NCI-H2081 treated with DMSO at 0.1 percent for 48 hours (cell line): ENCODE results near the gene AIFM3.
A peak's percentile ranks its signal among the peaks of the same experiment; 100 is the strongest.

Source experiments
- DNase-seq: peaks from one replicate; lab custom pipeline; 2025; lab: John Stamatoyannopoulos, UW

The AIFM3 gene

DNA sequence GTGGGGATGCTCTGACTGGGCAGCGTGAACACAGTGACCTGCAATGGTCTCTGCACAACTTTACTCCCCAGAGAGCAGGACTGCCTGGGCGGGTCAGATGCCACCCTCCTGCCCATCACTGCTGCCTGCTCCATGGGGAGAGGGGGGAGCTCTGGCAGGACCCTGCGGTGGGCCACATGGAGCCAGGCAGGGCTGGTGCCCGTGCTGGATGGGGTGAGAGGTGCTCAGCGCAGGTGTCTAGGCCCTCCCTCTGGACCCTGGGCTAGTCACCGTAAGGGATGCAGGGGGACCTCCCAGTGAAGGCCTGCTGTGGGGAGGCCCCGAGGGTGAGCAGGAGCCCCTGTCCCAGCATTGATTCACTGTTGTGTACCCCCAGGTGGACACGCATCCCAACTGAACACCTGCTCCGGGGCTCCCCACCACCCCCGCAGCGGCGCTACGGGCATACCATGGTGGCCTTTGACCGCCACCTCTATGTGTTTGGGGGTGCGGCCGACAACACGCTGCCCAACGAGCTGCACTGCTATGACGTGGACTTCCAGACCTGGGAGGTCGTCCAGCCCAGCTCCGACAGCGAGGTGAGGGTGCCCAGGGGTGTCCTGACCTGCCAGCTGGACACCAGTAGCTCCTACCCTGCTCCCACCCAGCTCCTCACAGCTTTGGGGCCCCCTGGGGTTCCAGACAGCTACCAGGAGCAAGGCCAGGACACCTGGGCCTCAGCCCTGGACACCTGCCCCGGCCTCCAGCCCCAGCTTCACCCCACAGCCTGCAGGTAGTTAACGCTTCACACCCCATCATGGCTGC, 24.4 kb downstream of the AIFM3 start:
- DNase-seq, result no peak

DNA sequence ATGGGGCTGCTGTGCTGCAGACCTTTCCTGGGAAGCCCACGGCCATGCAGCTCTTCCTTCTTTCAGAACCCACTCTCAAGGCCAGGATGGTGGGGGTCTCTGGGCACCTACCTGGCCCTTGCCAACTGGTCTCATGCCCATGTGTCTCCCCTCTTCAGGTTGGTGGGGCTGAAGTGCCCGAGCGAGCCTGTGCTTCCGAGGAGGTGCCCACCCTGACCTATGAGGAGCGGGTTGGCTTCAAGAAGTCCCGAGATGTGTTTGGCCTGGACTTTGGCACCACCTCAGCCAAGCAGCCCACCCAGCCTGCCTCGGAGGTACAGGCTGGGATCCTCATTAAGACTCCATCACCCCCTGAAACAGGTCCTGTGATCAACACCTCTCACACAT, 25.0 kb downstream of the AIFM3 start:
- DNase-seq, result no peak

DNA sequence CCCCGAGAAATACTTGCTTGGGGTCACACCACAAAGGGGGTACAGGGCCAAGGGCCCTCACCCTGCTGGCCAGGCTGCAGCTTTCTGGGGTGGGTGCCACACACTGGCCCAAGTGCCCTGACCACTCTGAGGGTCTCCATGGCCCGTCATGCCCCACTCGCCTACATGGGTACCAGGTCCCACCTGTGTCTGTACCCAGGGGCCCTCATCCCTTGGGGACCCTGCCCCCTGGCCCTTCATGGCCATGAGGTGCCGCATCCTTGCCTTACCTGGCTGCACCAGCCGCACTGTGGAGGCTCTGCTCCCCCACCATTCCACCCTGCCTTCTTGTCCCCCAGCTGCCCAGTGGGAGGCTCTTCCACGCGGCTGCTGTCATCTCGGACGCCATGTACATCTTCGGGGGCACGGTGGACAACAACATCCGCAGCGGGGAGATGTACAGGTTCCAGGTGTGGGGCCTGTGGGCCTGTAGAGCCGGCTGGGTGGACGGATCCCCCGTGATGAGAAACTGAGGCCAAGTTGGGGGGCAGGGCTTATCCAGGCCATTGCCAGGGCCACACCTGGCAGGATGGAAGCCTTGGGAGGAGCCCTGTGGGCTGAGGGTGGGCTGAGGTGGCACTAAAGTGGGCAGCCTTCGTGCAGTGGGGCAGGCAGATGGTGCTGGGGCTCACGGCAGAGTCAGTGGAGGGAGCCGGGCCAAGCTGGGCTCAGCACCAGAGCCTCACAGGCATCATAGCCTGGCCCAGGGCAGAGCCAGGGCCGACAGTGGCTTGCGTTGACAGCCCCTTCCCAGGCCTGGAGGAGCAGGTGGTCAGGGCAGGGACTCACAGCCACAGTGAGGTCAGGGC, 25.6 kb downstream of the AIFM3 start:
- DNase-seq, result no peak

DNA sequence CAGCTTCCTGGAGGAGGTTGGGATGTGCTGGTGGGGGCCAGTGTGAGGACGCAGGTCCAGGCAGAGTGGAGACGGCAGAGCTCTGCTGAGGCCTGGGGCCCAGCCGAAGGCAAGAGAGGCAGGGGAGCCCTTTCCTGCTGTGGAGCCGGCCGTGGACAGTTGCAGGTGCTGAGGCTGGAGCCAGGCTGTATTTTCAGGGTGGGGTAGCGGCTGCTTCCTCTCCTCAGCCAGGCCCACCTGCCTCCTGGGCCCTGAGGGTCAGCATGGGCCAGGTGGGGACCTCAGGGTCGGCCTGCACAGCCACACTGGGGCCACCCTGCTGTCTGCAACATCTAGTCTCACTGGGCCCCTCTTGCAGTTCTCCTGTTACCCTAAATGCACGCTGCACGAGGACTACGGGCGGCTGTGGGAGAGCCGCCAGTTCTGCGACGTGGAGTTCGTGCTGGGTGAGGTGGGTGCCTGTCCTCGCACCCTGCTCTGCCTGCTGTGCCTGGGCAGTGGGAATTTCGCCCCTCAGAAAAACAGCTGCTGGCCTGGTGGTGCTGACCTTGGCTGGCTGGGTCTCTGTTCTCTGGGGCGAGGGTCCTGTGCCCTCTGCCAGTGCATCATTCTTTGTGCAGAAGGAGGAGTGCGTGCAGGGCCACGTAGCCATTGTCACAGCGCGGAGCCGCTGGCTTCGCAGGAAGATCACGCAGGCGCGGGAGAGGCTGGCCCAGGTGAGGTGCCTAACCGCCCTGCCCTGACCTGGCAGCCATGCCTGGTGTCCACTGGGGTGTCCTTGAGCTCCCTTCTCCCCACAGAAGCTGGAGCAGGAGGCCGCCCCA, 26.5 kb downstream of the AIFM3 start:
- no peak for DNase-seq

DNA sequence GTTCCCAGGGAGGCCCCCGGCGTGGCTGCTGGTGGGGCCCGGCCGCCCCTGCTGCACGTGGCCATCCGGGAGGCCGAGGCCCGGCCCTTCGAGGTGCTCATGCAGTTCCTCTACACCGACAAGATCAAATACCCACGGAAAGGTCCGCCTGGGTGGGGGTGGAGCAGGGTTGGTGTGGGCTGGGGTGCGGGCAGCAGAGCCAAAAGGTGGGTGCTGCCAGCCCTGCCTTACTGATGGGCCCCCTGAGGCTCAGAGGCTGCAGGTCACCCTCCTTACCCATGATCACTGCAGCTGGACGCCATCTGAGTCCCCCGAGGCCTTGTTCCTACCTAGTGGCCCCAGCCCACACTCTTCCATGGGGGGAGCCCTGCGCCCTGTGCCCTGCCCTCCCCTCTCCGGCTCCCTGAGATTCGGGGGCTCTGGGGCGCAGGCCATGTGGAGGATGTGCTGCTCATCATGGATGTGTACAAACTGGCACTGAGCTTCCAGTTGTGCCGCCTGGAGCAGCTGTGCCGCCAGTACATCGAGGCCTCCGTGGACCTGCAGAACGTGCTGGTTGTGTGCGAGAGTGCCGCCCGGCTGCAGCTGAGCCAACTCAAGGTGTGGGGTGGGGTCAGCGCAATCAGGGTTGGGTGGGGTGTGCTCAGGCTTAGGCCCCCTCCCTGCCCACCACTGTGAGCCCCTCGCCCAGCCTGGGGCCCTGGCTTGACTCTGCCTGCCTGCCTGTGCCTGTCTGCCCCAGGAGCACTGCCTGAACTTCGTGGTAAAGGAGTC, 27.3 kb downstream of the AIFM3 start:
- no peak for DNase-seq

DNA sequence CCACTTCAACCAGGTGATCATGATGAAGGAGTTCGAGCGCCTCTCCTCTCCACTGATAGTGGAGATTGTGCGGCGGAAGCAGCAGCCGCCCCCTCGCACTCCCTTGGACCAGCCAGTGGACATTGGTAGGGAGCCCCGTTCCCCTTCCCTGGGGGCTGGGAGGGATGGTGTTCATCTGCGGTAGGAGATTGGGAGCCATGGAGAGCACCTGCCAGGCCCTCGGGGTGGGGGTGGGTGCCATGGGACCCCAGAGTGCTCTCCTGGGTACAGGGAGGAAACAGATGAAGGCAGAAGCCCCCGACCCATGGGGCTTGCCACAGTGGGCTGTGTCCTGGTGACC, 27.8 kb downstream of the AIFM3 start:
- no peak for DNase-seq

DNA sequence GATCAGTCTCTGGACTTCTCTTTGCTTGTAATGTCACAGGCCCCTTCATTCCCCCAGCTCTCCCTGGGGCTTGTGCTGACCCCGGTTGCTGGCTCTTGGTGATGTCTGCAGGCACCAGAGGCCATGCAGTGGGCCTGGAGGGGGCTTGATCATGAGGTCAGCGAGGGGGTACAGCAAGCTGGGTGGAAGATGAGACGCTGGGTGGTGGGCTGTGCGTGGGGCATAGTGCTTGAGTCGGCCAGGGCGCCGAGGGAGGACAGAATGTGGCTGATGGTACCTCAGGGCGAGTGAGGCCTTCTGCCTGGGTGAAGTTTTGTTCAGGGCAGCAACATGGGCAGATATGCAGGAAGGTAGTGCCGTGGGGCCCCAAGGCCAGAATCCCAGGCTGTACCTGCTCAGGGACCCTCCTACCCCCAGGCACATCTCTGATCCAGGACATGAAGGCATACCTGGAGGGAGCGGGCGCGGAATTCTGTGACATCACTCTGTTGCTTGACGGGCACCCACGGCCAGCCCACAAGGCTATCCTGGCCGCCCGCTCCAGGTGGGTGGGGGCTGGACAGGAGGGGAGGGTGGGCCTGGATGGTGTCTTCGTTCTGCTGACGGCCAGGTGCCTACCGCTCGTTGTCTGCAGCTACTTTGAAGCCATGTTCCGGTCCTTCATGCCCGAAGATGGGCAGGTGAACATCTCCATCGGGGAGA, 28.4 kb downstream of the AIFM3 start:
- DNase-seq, result no peak

DNA sequence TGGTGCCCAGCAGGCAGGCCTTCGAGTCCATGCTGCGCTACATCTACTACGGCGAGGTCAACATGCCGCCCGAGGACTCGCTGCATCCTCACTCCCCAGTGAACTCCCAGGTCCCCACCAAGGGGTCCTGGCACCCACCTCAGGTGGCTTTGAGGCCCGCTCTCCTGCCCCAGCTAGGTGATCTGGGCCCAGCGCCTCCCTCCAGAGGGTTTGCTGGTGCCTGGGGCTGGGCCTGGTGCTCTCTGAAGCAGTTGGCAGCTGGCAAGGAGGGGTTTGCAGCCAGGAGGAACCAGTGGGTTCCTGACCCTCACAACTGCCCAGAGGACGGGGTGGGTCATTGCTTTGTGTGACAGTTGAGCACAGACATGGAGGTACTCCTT, 29.0 kb downstream of the AIFM3 start:
- no peak for DNase-seq

DNA sequence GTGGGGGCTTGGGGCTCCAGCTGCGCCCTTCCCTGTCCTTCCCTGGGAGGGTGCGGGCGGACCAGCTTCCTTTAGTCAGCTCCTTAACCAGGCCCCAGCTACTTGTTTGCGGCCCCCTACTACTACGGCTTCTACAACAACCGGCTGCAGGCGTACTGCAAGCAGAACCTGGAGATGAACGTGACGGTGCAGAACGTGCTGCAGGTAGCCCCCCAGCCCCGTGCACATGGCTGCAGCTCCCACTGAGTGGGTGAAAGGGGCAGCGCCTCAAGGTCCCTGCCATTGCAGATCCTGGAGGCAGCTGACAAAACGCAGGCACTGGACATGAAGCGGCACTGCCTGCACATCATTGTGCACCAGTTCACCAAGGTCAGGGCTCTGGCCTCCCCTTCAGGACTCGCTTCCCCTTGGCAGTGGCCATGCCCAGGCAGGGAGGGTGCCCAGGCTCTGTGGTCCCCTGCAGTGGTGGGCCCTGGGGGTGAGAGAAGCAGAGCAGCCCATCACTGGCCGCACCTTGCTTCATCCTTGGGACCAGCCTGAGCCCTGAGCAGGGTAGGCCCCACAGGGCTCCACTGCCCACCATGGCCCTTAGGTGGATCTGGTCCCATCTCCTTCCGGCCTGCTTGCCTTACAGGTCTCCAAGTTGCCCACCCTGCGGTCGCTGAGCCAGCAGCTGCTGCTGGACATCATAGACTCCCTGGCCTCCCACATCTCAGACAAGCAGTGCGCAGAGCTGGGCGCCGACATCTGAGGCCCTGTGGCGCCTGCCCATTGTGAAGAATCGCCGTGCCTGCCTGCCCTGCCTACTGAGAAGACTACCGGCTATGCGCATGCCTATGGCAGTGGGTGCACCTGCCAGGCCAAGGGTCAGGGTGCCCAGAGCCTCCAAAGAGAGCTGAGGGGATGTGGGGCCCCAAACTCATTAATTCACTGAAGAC, 29.8 kb downstream of the AIFM3 start:
- no peak for DNase-seq

DNA sequence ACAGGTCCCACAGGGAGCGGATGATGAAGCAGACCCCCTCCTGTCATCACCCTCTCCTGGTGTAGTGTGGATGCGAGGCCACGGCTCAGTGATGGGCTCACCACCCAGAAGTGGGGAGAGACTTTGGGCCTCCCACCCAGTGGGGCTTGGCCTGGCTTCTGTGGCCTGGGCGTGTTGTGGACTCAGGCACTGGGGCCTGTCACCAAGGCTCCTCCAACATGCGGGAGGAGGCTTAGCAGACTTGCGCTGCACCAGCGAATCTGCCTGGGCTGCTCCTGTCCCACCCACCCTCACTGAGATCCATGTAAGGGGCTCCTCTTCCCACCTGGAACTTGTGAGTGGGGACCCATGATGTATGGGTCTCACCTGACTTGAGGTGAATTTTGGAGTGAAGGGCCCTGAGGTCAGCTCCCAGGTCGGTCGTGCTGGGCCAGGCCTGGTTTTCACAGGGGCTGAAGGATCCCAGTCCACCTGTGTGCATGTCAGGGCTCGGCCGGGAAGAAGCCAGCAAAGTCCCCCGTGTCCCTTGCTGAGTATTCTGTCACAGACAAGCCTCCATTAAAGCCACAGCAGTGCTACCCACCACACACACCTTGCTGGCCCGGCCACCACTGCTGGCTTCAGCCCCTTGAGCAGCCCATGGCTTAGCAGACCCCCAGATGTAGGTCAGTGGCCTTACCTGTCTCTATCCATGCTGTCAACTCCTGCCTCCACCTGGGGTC, 30.6 kb downstream of the AIFM3 start:
- DNase-seq, result no peak

DNA sequence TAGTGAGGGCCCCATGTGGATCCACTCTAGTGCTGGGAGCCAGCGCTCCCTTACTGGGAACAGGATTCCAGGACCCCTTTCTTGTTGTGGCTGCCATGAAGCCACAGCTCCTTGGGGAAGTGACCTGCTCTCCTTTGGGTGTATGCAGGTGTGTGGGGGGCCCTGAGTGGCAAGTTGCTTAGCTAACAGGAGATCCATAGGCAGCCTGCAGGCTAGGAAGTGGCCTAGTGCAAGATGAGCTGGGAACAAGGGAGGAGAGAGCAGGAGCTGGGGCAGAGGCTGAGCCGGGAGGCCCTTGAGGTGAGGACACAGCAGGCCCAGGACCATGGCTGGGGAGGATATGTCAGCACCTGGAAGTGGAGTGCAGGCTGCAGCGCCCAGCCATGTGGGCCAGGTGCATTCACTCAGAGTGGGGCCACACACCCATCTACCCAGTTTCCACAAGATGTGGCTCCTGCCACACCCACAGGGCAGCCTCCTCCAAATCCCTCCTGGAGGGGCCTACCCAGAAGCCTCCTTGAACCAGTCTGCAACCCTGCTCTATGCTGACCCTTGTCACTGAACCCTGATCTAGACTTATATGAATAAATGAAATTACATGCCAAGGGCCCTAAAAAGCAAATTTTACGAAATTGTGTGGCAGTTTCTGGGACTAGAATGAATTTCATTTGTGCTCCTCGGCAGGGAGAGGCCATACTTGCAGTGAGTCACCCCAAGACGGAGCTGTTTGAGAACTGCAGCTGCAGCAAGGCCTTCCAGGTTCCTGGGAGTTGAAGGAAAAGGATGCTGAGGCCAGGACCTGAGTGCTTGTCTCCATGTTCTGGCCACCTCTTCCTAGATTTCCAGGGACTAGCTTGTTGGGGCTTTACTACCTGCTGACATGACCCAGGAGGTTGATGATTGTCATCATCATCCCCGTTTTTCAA, 31.6 kb downstream of the AIFM3 start:
- no peak for DNase-seq

DNA sequence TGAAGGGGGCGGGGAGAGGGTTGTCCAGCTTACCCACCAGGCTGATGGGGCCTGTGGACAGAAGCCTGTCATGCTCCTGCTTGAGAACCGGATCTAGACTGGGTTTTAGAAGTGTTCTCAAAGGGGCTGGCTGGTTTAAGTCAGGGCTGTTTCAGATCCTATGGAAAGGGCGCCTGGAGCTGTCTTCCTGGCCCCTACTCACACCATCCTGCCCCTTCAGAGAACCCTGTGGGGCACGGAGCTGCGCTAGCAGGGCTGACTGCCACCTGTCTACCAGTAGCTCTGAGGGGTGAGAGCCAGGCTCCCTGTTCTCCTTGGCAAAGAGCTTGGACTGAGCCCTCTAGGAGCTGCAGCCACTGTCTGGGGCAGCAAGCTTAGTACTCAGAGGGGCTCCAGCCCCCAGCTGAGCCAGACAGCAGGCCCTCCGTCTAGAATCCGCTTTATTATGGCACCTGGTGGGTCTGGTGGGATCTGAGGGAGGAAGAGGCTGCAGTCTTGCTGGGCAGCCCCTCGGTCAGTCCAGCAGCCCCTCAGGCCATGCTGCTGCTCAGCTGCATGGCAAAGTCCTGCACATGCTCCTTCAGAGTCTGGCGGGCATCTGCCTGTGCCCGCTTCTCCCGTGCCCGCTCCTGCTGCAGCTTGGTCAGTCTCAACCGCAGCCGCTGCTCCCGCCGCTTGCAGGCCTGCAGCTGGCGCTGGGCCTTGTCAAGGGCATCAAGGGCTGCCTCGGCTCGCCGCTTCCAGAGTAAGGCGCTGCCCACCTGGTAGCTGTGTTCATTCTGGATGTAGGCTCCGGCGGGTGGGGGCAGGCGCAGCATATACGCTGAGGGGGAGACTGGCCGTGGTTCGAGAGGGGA, 32.5 kb downstream of the AIFM3 start:
- DNase-seq, result no peak

DNA sequence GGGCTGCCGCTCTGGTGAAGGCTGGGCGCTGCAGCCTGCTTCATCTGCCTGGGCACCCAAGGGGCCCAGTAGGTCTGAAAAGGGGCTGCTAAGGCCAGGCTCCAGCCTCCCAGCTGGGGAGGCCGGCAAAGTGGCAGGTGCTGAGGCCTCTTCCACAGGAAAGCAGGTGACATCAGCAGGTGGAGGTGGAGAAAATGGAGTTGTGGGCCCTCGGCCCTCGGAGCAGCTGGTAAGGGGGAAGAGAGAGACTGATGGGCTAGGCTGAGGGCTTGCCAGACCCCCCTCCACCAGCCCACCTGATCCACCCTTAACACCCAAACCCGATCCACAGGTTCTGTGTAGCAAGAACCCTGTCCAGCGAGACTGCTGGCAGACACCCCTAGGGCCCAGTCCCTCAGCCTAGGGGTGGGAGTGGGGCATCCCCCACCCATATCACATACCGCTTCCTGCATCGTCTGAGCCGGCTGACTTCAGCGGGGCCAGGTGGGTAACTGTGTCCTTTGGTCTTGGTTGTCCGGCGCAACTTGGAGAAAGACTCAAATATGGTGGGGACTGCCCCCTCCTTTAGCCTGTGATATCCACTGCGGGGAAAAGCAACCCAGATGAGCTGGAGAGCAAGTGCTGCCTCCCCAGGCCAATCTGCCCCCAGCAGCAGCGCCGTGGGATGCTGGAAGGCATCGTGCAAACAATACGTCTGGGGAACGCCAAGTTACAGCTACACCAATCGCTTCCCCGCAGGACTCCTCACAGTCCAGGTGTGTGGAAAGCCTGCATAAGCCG, 33.3 kb downstream of the AIFM3 start:
- DNase-seq, result no peak

DNA sequence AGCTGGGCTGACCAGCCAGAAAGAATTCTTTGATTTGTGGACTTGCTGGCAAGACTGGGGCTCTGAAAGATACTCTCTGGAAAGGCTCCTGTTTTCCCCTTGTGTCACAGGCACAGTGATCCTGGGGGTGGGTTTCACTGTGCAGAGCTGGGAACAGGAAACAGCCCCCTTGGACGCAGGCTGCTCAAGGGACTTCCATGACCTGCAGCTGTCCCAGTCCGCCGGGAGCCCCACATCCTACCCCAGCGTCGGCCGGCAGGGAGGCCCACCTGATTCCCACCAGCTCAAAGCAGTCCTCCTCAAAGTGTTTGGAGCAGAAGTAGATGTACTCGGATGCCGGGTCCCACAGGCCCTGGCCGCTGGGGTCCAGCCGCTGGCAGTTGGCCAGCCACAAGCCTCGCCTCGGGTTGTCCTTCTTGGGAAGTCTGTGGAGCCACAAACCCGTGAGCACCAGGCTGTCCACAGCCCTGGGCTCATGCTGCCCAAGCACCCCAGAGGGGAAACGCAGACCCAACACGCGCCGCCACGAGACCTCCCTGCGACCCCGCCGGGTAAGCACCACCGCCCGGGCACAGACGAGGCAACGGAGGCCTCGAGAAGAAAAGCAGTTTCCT, 34.0 kb downstream of the AIFM3 start:
- no peak for DNase-seq

DNA sequence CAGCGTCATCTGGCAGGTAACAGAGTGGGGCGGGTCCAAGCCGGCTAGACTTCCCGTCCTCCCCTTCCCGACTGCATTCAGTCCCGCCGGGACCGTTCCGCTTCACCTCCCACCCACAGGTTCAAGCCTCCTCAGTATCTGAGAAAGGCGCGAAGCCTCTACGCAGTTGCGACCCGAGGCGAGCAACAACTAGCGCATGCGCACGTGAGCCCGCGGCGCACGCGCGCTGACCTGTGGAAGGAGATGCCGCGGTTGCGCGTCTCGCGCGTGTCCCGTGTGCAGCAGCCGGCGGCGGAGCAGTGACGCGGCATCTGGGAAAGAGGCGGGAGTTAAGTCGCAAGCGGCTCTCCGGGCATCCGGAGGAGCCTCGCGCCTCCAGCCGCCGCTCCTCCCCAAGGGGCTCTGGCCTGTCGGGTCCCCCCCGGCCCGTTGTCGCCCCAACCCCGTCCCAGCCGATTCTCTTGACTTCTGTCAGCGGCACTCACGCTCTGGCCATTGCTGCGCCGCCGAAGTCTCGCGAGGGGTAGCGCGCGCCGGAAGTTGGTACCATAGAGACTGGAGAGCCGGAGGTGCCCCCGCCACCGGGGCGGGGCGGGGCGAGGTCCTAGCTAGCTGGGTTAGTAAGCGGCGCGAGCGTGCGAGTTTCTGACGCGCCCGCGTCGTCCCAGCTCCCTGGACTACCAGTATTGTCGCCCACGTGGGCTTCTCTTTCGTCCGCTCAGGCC, 34.7 kb downstream of the AIFM3 start, which contains the start of gene THAP7:
Gene THAP7, minus strand, starts transcription at position 518 of the 725 bp plus-strand sequence. Its CDS starts 207 bp downstream, at position 311.
- peak; percentile 73 for DNase-seq
